Fibroblast of villous mesenchyme (primary cell): ENCODE results near the gene TRIM17. TPM values are rescaled to one million over a fixed set of nuclear protein-coding genes. Genes with fewer than 3 reads are reported as not detected.
A peak's percentile ranks its signal among the peaks of the same experiment; 100 is the strongest.

Source experiments
- DNase-seq: peaks from one replicate; pipeline ENCODE4 v3.0.0-alpha.2; 2010; ENCODE audit warnings: low read depth
- H3K4me3 ChIP-seq: 2 replicates; pipeline ENCODE4 v1.5.1; 2011; ENCODE audit warnings: low read depth, mild to moderate bottlenecking, low read length
- total RNA-seq: library from RNA; depleted of rRNA; stranded (reverse); fragments of >200 nt; gene quantifications from 2 replicates; pipeline ENCODE4 v1.2.3, GENCODE V29; 2012
- TF ChIP-seq, protein P1 (sequence below): IDR thresholded peaks from 2 replicates; pipeline ENCODE4 v1.5.1; 2012; ENCODE audit warnings: low read depth, mild to moderate bottlenecking, low read length; ENCODE audit not compliant: insufficient read depth

Gene TRIM17
- total RNA-seq, 1 donor: 0.43 TPM

- no peak overlapping the region for H3K4me3 ChIP-seq
- no peak for DNase-seq
- TF ChIP-seq, protein P1, sequence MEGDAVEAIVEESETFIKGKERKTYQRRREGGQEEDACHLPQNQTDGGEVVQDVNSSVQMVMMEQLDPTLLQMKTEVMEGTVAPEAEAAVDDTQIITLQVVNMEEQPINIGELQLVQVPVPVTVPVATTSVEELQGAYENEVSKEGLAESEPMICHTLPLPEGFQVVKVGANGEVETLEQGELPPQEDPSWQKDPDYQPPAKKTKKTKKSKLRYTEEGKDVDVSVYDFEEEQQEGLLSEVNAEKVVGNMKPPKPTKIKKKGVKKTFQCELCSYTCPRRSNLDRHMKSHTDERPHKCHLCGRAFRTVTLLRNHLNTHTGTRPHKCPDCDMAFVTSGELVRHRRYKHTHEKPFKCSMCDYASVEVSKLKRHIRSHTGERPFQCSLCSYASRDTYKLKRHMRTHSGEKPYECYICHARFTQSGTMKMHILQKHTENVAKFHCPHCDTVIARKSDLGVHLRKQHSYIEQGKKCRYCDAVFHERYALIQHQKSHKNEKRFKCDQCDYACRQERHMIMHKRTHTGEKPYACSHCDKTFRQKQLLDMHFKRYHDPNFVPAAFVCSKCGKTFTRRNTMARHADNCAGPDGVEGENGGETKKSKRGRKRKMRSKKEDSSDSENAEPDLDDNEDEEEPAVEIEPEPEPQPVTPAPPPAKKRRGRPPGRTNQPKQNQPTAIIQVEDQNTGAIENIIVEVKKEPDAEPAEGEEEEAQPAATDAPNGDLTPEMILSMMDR: no peak
Observed at GRCh38 chr1:228426518-228427175, 10.0 kb upstream of the TRIM17 start.

DNA sequence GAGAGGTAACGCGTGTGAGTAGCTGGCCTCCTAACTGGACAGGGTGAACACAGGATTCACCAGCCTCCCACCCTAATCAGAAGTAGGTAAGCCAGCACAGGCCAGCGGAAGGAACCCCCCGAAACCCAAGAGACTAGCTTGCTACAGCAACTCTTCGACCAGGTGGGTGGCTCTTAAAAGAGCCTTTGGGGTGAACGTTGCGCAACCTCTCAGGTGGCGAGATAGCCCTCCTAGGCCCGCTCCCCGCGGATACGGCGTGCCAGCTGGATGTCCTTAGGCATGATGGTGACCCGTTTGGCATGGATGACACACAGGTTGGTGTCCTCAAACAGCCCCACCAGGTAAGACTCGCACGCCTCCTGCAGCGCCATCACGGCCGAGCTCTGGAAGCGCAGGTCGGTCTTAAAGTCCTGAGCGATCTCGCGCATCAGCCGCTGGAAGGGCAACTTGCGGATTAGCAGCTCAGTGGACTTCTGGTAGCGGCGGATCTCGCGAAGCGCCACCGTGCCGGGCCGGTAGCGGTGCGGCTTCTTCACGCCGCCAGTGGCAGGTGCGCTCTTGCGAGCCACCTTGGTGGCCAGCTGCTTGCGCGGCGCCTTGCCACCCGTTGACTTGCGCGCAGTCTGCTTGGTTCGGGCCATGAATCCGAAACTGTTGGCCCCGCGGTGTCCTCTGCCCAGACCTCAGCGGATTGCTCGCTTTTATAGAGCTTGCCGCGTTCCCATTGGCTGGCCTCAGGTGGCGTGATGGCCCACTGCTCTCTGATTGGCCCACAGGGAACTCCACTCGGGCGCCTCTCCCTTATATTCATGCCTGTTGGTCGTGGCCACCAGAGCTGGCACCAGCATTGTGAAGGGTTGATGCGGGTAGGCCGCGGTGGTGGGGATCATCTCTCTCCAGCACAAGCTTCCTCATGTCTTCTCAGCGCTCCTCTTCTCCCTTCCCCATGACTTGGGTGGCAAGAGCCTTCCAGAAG lies 8.3 kb upstream of the TRIM17 start:
- TF ChIP-seq, protein P1: no peak
- no peak overlapping the region for H3K4me3 ChIP-seq
- DNase-seq: no peak

GRCh38 chr1:228423404-228424053 lies 6.9 kb upstream of the TRIM17 start:
- no peak for DNase-seq
- TF ChIP-seq, protein P1: no peak
- no peak overlapping the region for H3K4me3 ChIP-seq

DNA sequence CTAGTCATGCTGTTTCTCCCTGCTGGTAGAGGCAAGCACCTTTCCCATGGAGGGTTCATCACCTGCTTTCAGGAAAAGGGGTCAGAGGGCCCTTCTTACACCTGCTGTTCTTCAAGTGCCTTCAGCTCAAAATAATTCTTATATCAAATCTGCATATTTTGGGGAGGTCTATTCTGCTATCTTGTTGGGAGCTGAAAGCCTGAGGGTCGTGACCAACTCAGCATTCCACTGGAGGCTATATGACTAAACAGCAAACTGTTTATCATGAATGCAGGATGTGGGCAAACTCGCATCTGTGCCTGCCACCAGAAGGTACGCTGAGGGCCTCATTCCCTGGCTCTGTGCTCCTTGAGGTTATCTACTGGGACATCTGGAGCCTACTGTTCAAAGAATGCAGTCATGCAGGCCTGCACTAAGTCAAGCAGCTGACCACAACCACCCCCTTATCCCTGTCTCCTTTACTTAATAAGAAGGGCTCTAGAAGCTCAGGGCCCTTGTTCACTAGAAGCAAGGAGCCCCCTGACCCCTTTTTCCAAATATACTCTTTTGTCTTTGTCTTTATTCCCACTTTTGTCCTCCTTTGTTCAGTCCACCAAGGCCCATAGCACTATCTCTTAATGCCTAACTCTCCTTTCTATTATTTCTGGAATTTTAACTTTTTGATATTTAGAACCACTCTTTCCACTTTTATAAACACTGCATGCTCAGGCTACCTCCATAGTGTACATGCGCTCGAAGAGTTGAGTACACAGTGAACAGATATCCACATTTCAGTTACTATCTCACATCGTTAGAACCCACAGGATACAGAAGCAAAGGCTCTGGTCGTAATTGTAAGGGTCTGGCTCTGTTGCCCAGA lies 4.5 kb upstream of the TRIM17 start:
- H3K4me3 ChIP-seq: no peak overlapping the region
- DNase-seq: peak; percentile 60
- TF ChIP-seq, protein P1: no peak

- H3K4me3 ChIP-seq: no peak overlapping the region
- no peak for DNase-seq
- TF ChIP-seq, protein P1: no peak
Observed at GRCh38 chr1:228417483-228418203, 982 bp upstream of the TRIM17 start.
